Measurements from ENCODE around the gene MRGPRX1.
"Not testable (repeated sequence)": the region's sequence is repeated elsewhere in the genome, so short reads cannot be mapped to it uniquely, and the experiment has no call there.

DNA sequence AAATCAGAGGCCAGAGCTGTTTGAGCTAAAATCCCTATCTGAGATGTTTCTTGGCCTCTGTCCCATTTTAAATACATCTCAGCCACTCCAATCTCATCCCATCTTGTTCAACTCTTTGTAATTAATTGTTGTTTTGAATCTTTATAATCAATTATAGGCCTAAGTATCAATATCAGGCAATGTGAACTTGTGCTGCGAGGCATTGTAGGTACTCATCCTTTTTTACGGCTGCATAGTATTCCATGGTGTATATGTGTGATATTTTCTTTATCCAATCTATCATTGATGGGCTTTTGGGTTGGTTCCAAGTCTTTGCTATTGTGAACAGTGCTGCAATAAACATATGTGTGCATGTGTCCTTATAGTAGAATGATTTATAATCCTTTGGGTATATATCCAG lies 47.5 kb downstream of the MRGPRX1 start:
- not testable (repeated sequence) for TF ChIP-seq POLR2AphosphoS5 (IDR thresholded peaks at IDR 0.05; ENCODE audit: low read depth, low read length); POLR2A (IDR thresholded peaks at IDR 0.05; ENCODE audit: low read depth, low read length); TAF1 (IDR thresholded peaks at IDR 0.05; ENCODE audit: borderline replicate concordance, low read depth, low read length)
